Hepatocyte (in vitro differentiated cells): ENCODE data around the gene ACOXL. TPM values are rescaled to one million over a fixed set of nuclear protein-coding genes. Genes with fewer than 3 reads are reported as not detected.
A peak's percentile ranks its signal among the peaks of the same experiment; 100 is the strongest.

Experiments
- DNase-seq: peaks from one replicate; pipeline ENCODE4 v3.0.0-alpha.2; 2016; ENCODE audit warnings: low spot score
- H2AFZ ChIP-seq: fragments of 200-600 bp; sonication (generic); 2 replicates; pipeline ENCODE4 v1.6.0; 2016; ENCODE audit warnings: antibody characterized with exemption, mild to moderate bottlenecking
- H3K27ac ChIP-seq: fragments of 200-600 bp; sonication (generic); 2 replicates; pipeline ENCODE4 v1.5.1; 2016; ENCODE audit warnings: mild to moderate bottlenecking
- H3K27me3 ChIP-seq: fragments of 200-600 bp; sonication (generic); 2 replicates; pipeline ENCODE4 v1.6.1; 2016
- H3K36me3 ChIP-seq: fragments of 200-600 bp; sonication (generic); replicated peaks from 2 replicates; pipeline ENCODE4 v1.5.1; 2016; ENCODE audit warnings: low read depth; ENCODE audit not compliant: insufficient read depth
- H3K4me1 ChIP-seq: fragments of 200-600 bp; sonication (generic); 2 replicates; pipeline ENCODE4 v1.5.1; 2016; ENCODE audit warnings: mild to moderate bottlenecking, moderate library complexity; ENCODE audit not compliant: insufficient read depth
- H3K4me2 ChIP-seq: fragments of 200-600 bp; sonication (generic); 2 replicates; pipeline ENCODE4 v1.6.0; 2016
- H3K4me3 ChIP-seq: fragments of 200-600 bp; sonication (generic); 2 replicates; pipeline ENCODE4 v1.5.1; 2016; ENCODE audit warnings: mild to moderate bottlenecking
- H3K79me2 ChIP-seq: fragments of 200-600 bp; sonication (generic); 2 replicates; pipeline ENCODE4 v1.6.0; 2017; ENCODE audit warnings: mild to moderate bottlenecking
- H3K9me2 ChIP-seq: fragments of 200-600 bp; sonication (generic); replicated peaks from 2 replicates; pipeline ENCODE4 v1.6.0; 2017; ENCODE audit warnings: mild to moderate bottlenecking; ENCODE audit not compliant: insufficient read depth
- H3K9me3 ChIP-seq: fragments of 200-600 bp; sonication (generic); 2 replicates; pipeline ENCODE4 v1.5.1; 2016; ENCODE audit warnings: low read depth, mild to moderate bottlenecking
- H4K20me1 ChIP-seq: fragments of 200-600 bp; sonication (generic); 2 replicates; pipeline ENCODE4 v1.6.0; 2016; ENCODE audit warnings: mild to moderate bottlenecking; ENCODE audit not compliant: insufficient read depth, poor library complexity, severe bottlenecking
- CTCF ChIP-seq: fragments of 200-600 bp; sonication (generic); IDR thresholded peaks from 2 replicates; pipeline ENCODE4 v1.5.1; 2016; ENCODE audit warnings: antibody characterized with exemption, mild to moderate bottlenecking; ENCODE audit not compliant: poor library complexity
- EZH2 ChIP-seq: fragments of 200-600 bp; sonication (generic); IDR thresholded peaks from 2 replicates; pipeline ENCODE4 v1.6.1; 2016; ENCODE audit warnings: antibody characterized with exemption, mild to moderate bottlenecking, borderline replicate concordance
- EZH2phosphoT487 ChIP-seq: fragments of 200-600 bp; sonication (generic); IDR thresholded peaks from one replicate; pipeline ENCODE4 v1.6.1; 2018; ENCODE audit warnings: antibody characterized with exemption, mild to moderate bottlenecking, low read depth, moderate library complexity; ENCODE audit not compliant: unreplicated experiment, severe bottlenecking
- WGBS: methylation state at CpG from one replicate; pipeline ENCODE4 v1.1.6; 2016; ENCODE audit warnings: low lambda C conversion rate; ENCODE audit errors: missing lambda C conversion rate; 5-methylcytosine and 5-hydroxymethylcytosine counted together
- polyA plus RNA-seq: library from polyadenylated mRNA; unstranded; fragments of >200 nt; fragmentation: Nextera tagmentation; extraction: Ambion mirVana; gene quantifications from 2 replicates; pipeline ENCODE4 v1.2.1, GENCODE V29; 2016
- total RNA-seq: library from RNA; depleted of rRNA; stranded (reverse); fragments of >200 nt; gene quantifications from 2 replicates; pipeline ENCODE4 v1.2.3, GENCODE V29; 2014

Gene ACOXL
- total and polyA plus RNA-seq, 2 experiments from 2014 or later, result 0.23 to 1.1 TPM

- no peak for DNase-seq
- TF ChIP-seq CTCF, result no peak
- TF ChIP-seq EZH2, result no peak
- no peak for TF ChIP-seq EZH2phosphoT487
- no peaks in the 10 kb centered on the region for H3K36me3 ChIP-seq
- 97% methylated on average over 1 of the region's 1 CpG for WGBS
- H3K27me3 ChIP-seq, result no peaks in the 10 kb centered on the region
- no peak overlapping the region for H3K4me3 ChIP-seq
- H3K27ac ChIP-seq, result no peak overlapping the region
- H4K20me1 ChIP-seq, result peaks cover 85% of the 10 kb centered on the region
- peaks cover 89% of the 10 kb centered on the region for H3K79me2 ChIP-seq
- H2AFZ ChIP-seq, result no peak overlapping the region
- peak overlapping the region; percentile 73 for H3K4me2 ChIP-seq
- H3K9me3 ChIP-seq, result no peaks in the 10 kb centered on the region
- peaks cover 15% of the 10 kb centered on the region for H3K4me1 ChIP-seq
- no peaks in the 10 kb centered on the region for H3K9me2 ChIP-seq
These were observed 394.2 kb downstream of the ACOXL start for GRCh38 chr2:111126581-111126980.

GRCh38 chr2:111127351-111127750 lies 395.0 kb downstream of the ACOXL start:
- no peak overlapping the region for H2AFZ ChIP-seq
- peaks cover 91% of the 10 kb centered on the region for H3K79me2 ChIP-seq
- no peak overlapping the region for H3K27ac ChIP-seq
- peaks cover 86% of the 10 kb centered on the region for H4K20me1 ChIP-seq
- peak overlapping the region; percentile 13 for H3K4me2 ChIP-seq
- DNase-seq, result no peak
- no peaks in the 10 kb centered on the region for H3K27me3 ChIP-seq
- peaks cover 15% of the 10 kb centered on the region for H3K4me1 ChIP-seq
- no peaks in the 10 kb centered on the region for H3K9me2 ChIP-seq
- TF ChIP-seq EZH2phosphoT487, result no peak
- no peak for TF ChIP-seq EZH2
- no peak for TF ChIP-seq CTCF
- H3K9me3 ChIP-seq, result no peaks in the 10 kb centered on the region
- no peaks in the 10 kb centered on the region for H3K36me3 ChIP-seq
- no peak overlapping the region for H3K4me3 ChIP-seq
- WGBS, result 55% methylated on average over 4 of the region's 4 CpGs

- Histone ChIP-seq H3K4me1 (peaks cover 15% of the 10 kb centered on the region), H3K79me2 (peaks cover 93% of the 10 kb centered on the region), H3K9me3 (no peaks in the 10 kb centered on the region), H4K20me1 (peaks cover 88% of the 10 kb centered on the region), H3K9me2 (no peaks in the 10 kb centered on the region), H3K4me3 (no peak overlapping the region), H3K27me3 (no peaks in the 10 kb centered on the region), H3K36me3 (no peaks in the 10 kb centered on the region), H3K27ac (no peak overlapping the region), H3K4me2 (no peak overlapping the region), H2AFZ (no peak overlapping the region)
- 94% methylated on average over 2 of the region's 2 CpGs for WGBS
- no peak for DNase-seq
- TF ChIP-seq EZH2phosphoT487 (no peak), EZH2 (no peak), CTCF (no peak)
These were observed 395.7 kb downstream of the ACOXL start for GRCh38 chr2:111128096-111128495.

- Histone ChIP-seq H3K27me3 (no peaks in the 10 kb centered on the region), H4K20me1 (peaks cover 87% of the 10 kb centered on the region), H3K9me3 (no peaks in the 10 kb centered on the region), H3K4me1 (no peaks in the 10 kb centered on the region), H3K36me3 (no peaks in the 10 kb centered on the region), H3K4me3 (no peak overlapping the region), H3K9me2 (no peaks in the 10 kb centered on the region), H3K4me2 (peak overlapping the region; percentile 39), H2AFZ (no peak overlapping the region), H3K27ac (no peak overlapping the region), H3K79me2 (peaks cover 94% of the 10 kb centered on the region)
- no peak for DNase-seq
- WGBS, result 80% methylated on average over 2 of the region's 2 CpGs
- TF ChIP-seq EZH2 (no peak), EZH2phosphoT487 (no peak), CTCF (no peak)
These were observed 401.2 kb downstream of the ACOXL start for GRCh38 chr2:111133603-111134002.
